Liver (tissue), 9 donors: ENCODE data around the gene DLG4. TPM values are rescaled to one million over a fixed set of nuclear protein-coding genes. Genes with fewer than 3 reads are reported as not detected.

ENCODE experiments used
- DNase-seq: peaks from one replicate; pipeline ENCODE4 v3.0.0-alpha.2; 2017; ENCODE audit warnings: low spot score
- H3K27ac ChIP-seq, 2 donors: one replicate each; pipeline ENCODE4 v1.7.0; 2013; ENCODE audit warnings: inconsistent platforms in 2 of 2, low read length in 2 of 2, control low read depth in 1 of 2, low read depth in 1 of 2, mild to moderate bottlenecking in 1 of 2
- H3K27me3 ChIP-seq, 4 donors: one replicate each; pipeline versions ENCODE4 v1.6.1 to v1.7.0; 2013; ENCODE audit warnings: low read length in 3 of 4, inconsistent platforms in 1 of 4, mild to moderate bottlenecking in 1 of 4, moderate library complexity in 1 of 4; ENCODE audit not compliant: control insufficient read depth in 4 of 4, insufficient read depth in 4 of 4
- H3K36me3 ChIP-seq, 4 donors: one replicate each; pipeline versions ENCODE4 v1.6.1 to v1.7.0; 2013; ENCODE audit warnings: low read length in 3 of 4, mild to moderate bottlenecking in 3 of 4, low read depth in 1 of 4, moderate library complexity in 1 of 4; ENCODE audit not compliant: control insufficient read depth in 4 of 4, insufficient read depth in 3 of 4
- H3K4me1 ChIP-seq, 4 donors: one replicate each; pipeline versions ENCODE4 v1.6.1 to v1.7.0; 2013; ENCODE audit warnings: low read length in 3 of 4, mild to moderate bottlenecking in 3 of 4, moderate library complexity in 1 of 4; ENCODE audit not compliant: control insufficient read depth in 4 of 4, insufficient read depth in 4 of 4
- H3K4me3 ChIP-seq, 3 donors: one replicate each; pipeline versions ENCODE4 v1.6.1 to v1.7.0; 2013; ENCODE audit warnings: low read length in 3 of 3, control low read depth in 1 of 3, low read depth in 1 of 3, mild to moderate bottlenecking in 1 of 3
- H3K9ac ChIP-seq, 2 donors: one replicate each; pipeline ENCODE4 v1.7.0; 2013; ENCODE audit warnings: low read length in 2 of 2, mild to moderate bottlenecking in 2 of 2, moderate library complexity in 2 of 2, control low read depth in 1 of 2, low read depth in 1 of 2
- H3K9me3 ChIP-seq, 4 donors: one replicate each; pipeline versions ENCODE4 v1.6.1 to v1.7.0; 2013; ENCODE audit warnings: low read length in 3 of 4; ENCODE audit not compliant: control insufficient read depth in 4 of 4
- CTCF ChIP-seq: fragments of 150-350 bp; IDR thresholded peaks from 2 replicates; pipeline ENCODE4 v1.5.1; 2017; ENCODE audit warnings: improper control_type of control experiment, low read depth, low read length; ENCODE audit not compliant: missing input control
- EGR1 ChIP-seq, 2 donors: IDR thresholded peaks; 2 replicates each; pipeline ENCODE4 v1.6.1; 2016 to 2018; ENCODE audit warnings: antibody characterized with exemption in 2 of 2, low read depth in 2 of 2
- FOXA2 ChIP-seq: IDR thresholded peaks from 2 replicates; pipeline ENCODE4 v1.6.1; 2016; ENCODE audit warnings: antibody characterized with exemption
- GABPA ChIP-seq, 2 donors: IDR thresholded peaks in 1 of 2; conservative IDR thresholded peaks in 1 of 2; 2 replicates each; pipeline ENCODE4 v1.6.1; 2016; ENCODE audit warnings: antibody characterized with exemption in 2 of 2, mild to moderate bottlenecking in 1 of 2, moderate library complexity in 1 of 2
- HNF4G ChIP-seq: IDR thresholded peaks from 2 replicates; pipeline ENCODE4 v1.6.1; 2016; ENCODE audit warnings: antibody characterized with exemption
- JUND ChIP-seq, 2 donors: IDR thresholded peaks; 2 replicates each; pipeline ENCODE4 v1.6.1; 2016; ENCODE audit warnings: antibody characterized with exemption in 2 of 2
- MAX ChIP-seq: IDR thresholded peaks from 2 replicates; pipeline ENCODE4 v1.6.1; 2016; ENCODE audit warnings: antibody characterized with exemption
- NR2F2 ChIP-seq: IDR thresholded peaks from 2 replicates; pipeline ENCODE4 v1.6.1; 2016; ENCODE audit warnings: antibody characterized with exemption
- RAD21 ChIP-seq, 2 donors: IDR thresholded peaks; 2 replicates each; pipeline ENCODE4 v1.6.1; 2016; ENCODE audit warnings: antibody characterized with exemption in 2 of 2, mild to moderate bottlenecking in 2 of 2
- RXRA ChIP-seq, 2 donors: IDR thresholded peaks; 2 replicates each; pipeline ENCODE4 v1.6.1; 2017 to 2018; ENCODE audit warnings: antibody characterized with exemption in 2 of 2, mild to moderate bottlenecking in 1 of 2
- SP1 ChIP-seq: IDR thresholded peaks from 2 replicates; pipeline ENCODE4 v1.6.1; 2018; ENCODE audit warnings: antibody characterized with exemption, mild to moderate bottlenecking
- TAF1 ChIP-seq: conservative IDR thresholded peaks from 2 replicates; pipeline ENCODE4 v1.6.1; 2016; ENCODE audit warnings: antibody characterized with exemption, mild to moderate bottlenecking
- YY1 ChIP-seq: IDR thresholded peaks from 2 replicates; pipeline ENCODE4 v1.6.1; 2016; ENCODE audit warnings: antibody characterized with exemption, mild to moderate bottlenecking
- ZBTB33 ChIP-seq: IDR thresholded peaks from 2 replicates; pipeline ENCODE4 v1.6.1; 2016; ENCODE audit warnings: antibody characterized with exemption
- WGBS: extraction: QIAGEN DNeasy Blood & Tissue Kit; methylation state at CpG from one replicate; pipeline ENCODE4 v1.1.7; 2013; 5-methylcytosine and 5-hydroxymethylcytosine counted together
- polyA plus RNA-seq, 2 donors: library from polyadenylated mRNA; stranded (reverse) in 1 of 2; unstranded in 1 of 2; fragments of 200-250 nt in 1 of 2; fragments of >200 nt in 1 of 2; fragmentation: Nextera tagmentation in 1 of 2; extraction: Ambion mirVana in 1 of 2; gene quantifications; one replicate each; pipeline versions ENCODE4 v1.2.1 to v1.2.3, GENCODE V29; 2013 to 2015
- total RNA-seq, 2 donors: library from RNA; depleted of rRNA; stranded (reverse); fragments of >200 nt; gene quantifications; one replicate each; pipeline ENCODE4 v1.2.3, GENCODE V29; 2014
- TF ChIP-seq, protein P1 (sequence below): IDR thresholded peaks from 2 replicates; pipeline ENCODE4 v1.6.1; 2016; ENCODE audit warnings: antibody characterized with exemption
- TF ChIP-seq, protein P2 (sequence below): IDR thresholded peaks from 2 replicates; pipeline ENCODE4 v1.6.1; 2016; ENCODE audit warnings: antibody characterized with exemption, mild to moderate bottlenecking
- donor health status: healthy.
- donor health status: healthy.
- donor health status: healthy.
- donor health status: healthy.
- donor health status: healthy.

DLG4 gene
- total and polyA plus RNA-seq, 4 donors: 0.40 to 5.7 (median 1.9) TPM

- peaks cover 5 to 35% (median 28%) of the 10 kb centered on the region in 4 donors for H3K4me1 ChIP-seq
- WGBS: 89% methylated on average over 21 of the region's 21 CpGs
- H3K9ac ChIP-seq: no peak overlapping the region
- no peaks in the 10 kb centered on the region for H3K9me3 ChIP-seq
- no peaks in the 10 kb centered on the region for H3K27me3 ChIP-seq
- DNase-seq: no peak
- no peak overlapping the region for H3K27ac ChIP-seq
- H3K36me3 ChIP-seq: peaks cover 21 to 88% (median 48%) of the 10 kb centered on the region in 4 donors
- no peak overlapping the region for H3K4me3 ChIP-seq
- TF ChIP-seq YY1: no peak
- TF ChIP-seq EGR1 (IDR thresholded peaks at IDR 0.05; ENCODE audit: low read depth in 2 of 2): no peak
- TF ChIP-seq GABPA (IDR thresholded peaks at IDR 0.05 in 1 of 2, conservative IDR thresholded peaks at IDR 0.05 in 1 of 2): no peak
- no peak for TF ChIP-seq NR2F2
- no peak for TF ChIP-seq CTCF
- no peak for TF ChIP-seq TAF1
- no peak for TF ChIP-seq ZBTB33
Observed at GRCh38 chr17:7225711-7226331, 6.2 kb upstream of the DLG4 start.

GRCh38 chr17:7224661-7225111 lies 5.0 kb upstream of the DLG4 start:
- TF ChIP-seq RXRA (IDR thresholded peaks at IDR 0.05): peak in 1 of 2 donors; percentile 23
- no peak for TF ChIP-seq HNF4G
- Histone ChIP-seq H3K9ac (no peak overlapping the region), H3K9me3 (no peaks in the 10 kb centered on the region), H3K4me1 (peaks cover 5 to 41% (median 32%) of the 10 kb centered on the region in 4 donors), H3K27ac (no peak overlapping the region), H3K27me3 (no peaks in the 10 kb centered on the region), H3K4me3 (no peak overlapping the region), H3K36me3 (peaks cover 18 to 82% (median 42%) of the 10 kb centered on the region in 4 donors)
- no peak for DNase-seq
- 61% methylated on average over 15 of the region's 15 CpGs for WGBS

- no peak overlapping the region for H3K9ac ChIP-seq
- DNase-seq: no peak
- TF ChIP-seq NR2F2 (no peak), SP1 (no peak), JUND (IDR thresholded peaks at IDR 0.05) (no peak), TAF1 (no peak), GABPA (IDR thresholded peaks at IDR 0.05 in 1 of 2, conservative IDR thresholded peaks at IDR 0.05 in 1 of 2) (no peak), FOXA2 (no peak), YY1 (no peak), RAD21 (IDR thresholded peaks at IDR 0.05) (no peak), HNF4G (no peak), EGR1 (IDR thresholded peaks at IDR 0.05; ENCODE audit: low read depth in 2 of 2) (no peak), CTCF (no peak), MAX (no peak)
- TF ChIP-seq, protein P1, sequence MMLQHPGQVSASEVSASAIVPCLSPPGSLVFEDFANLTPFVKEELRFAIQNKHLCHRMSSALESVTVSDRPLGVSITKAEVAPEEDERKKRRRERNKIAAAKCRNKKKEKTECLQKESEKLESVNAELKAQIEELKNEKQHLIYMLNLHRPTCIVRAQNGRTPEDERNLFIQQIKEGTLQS: no peak
- TF ChIP-seq, protein P2, sequence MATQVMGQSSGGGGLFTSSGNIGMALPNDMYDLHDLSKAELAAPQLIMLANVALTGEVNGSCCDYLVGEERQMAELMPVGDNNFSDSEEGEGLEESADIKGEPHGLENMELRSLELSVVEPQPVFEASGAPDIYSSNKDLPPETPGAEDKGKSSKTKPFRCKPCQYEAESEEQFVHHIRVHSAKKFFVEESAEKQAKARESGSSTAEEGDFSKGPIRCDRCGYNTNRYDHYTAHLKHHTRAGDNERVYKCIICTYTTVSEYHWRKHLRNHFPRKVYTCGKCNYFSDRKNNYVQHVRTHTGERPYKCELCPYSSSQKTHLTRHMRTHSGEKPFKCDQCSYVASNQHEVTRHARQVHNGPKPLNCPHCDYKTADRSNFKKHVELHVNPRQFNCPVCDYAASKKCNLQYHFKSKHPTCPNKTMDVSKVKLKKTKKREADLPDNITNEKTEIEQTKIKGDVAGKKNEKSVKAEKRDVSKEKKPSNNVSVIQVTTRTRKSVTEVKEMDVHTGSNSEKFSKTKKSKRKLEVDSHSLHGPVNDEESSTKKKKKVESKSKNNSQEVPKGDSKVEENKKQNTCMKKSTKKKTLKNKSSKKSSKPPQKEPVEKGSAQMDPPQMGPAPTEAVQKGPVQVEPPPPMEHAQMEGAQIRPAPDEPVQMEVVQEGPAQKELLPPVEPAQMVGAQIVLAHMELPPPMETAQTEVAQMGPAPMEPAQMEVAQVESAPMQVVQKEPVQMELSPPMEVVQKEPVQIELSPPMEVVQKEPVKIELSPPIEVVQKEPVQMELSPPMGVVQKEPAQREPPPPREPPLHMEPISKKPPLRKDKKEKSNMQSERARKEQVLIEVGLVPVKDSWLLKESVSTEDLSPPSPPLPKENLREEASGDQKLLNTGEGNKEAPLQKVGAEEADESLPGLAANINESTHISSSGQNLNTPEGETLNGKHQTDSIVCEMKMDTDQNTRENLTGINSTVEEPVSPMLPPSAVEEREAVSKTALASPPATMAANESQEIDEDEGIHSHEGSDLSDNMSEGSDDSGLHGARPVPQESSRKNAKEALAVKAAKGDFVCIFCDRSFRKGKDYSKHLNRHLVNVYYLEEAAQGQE: no peak
Observed at GRCh38 chr17:7224110-7224509, 4.5 kb upstream of the DLG4 start.

More at GRCh38 chr17:7224110-7224509, 4.5 kb upstream of the DLG4 start:
- H3K9me3 ChIP-seq: no peaks in the 10 kb centered on the region
- H3K36me3 ChIP-seq: peaks cover 17 to 77% (median 40%) of the 10 kb centered on the region in 4 donors
- H3K4me3 ChIP-seq: no peak overlapping the region
- H3K4me1 ChIP-seq: peaks cover 7 to 46% (median 37%) of the 10 kb centered on the region in 4 donors
- no peaks in the 10 kb centered on the region for H3K27me3 ChIP-seq
- H3K27ac ChIP-seq: no peak overlapping the region
- WGBS: 79% methylated on average over 10 of the region's 10 CpGs
